ENCODE measurements around the gene CABYR.

Gene CABYR

GRCh38 chr18:24208270-24209035 is 69.6 kb downstream of the CABYR start:
- TF ChIP-seq MAX (IDR thresholded peaks at IDR 0.05; ENCODE audit: low read depth, low read length) (no peak), POLR2A (IDR thresholded peaks at IDR 0.05; ENCODE audit: extremely low read depth, insufficient read length) (no peak), CTCF (IDR thresholded peaks at IDR 0.05; ENCODE audit: low read depth, low read length) (no peak)
- no peak overlapping the region for H3K4me3 ChIP-seq (ENCODE audit: low read depth, low read length)
- no peak for DNase-seq (ENCODE audit: low read depth)

- DNase-seq (ENCODE audit: low read depth), result no peak
- no peak overlapping the region for H3K4me3 ChIP-seq (ENCODE audit: low read depth, low read length)
- no peak for TF ChIP-seq POLR2A (IDR thresholded peaks at IDR 0.05; ENCODE audit: extremely low read depth, insufficient read length)
- TF ChIP-seq CTCF (IDR thresholded peaks at IDR 0.05; ENCODE audit: low read depth, low read length), result no peak
- TF ChIP-seq MAX (IDR thresholded peaks at IDR 0.05; ENCODE audit: low read depth, low read length), result no peak
- no peak for TF ChIP-seq MYC (IDR thresholded peaks at IDR 0.05; ENCODE audit: low read depth, low read length)
Measured at GRCh38 chr18:24209558-24209957, 70.7 kb downstream of the CABYR start.
